Activated T-cell treated with anti-CD3 and anti-CD28 coated beads, Interleukin-2, amount 50 U/mL, for 48 hours (primary cell): ENCODE data around the gene EARS2.
A peak's percentile ranks its signal among the peaks of the same experiment; 100 is the strongest.
"Not testable (repeated sequence)": the region's sequence is repeated elsewhere in the genome, so short reads cannot be mapped to it uniquely, and the experiment has no call there.

ENCODE experiments used
- DNase-seq, 2 experiments: peaks; one replicate each; pipeline ENCODE4 v3.0.0-alpha.2; 2020

The EARS2 gene

DNA sequence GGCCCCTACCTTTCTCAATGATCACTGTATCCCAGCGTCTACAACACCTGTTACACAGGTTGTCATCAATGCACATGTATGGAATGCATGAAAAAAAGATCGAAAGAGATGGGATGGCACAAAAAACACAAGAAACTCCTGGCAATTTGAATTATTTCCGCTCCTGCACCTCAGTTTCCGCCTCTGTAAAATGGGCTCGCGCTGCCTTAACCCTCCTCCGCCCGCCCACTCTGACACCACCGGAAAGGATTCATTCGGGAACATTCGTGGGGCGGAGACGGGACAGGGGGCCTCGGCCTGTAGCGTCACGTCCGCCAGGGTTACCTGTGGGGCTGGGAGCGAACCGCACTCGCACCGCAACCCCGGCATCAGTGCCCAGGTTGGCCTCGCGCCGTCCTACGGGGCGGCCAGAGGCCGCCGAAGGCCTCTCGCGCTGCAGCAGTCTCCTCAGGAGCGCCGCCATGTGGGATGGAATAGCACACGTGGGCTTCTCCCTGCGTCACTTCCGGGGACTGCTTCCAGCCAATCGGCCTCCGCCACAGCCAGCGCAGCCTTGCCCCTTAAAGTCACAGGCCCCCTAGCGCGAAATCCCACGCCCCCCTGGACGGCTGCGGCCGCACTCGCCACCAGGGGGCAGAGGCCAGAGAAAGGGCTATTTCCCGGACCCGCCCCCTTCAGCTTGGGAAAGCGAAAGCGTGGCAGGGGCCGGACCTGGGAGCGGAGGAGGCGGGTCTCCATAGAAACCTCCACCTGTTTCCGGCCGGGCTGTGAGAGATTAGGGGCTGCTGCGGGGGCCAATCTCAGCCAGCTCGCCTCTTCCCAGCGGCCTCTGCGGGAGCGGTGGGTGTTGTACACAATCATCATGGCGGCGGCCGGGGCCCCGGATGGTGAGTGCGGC lies at the start of gene EARS2, which contains the start of gene UBFD1:
Gene EARS2 (minus strand): TSS at position 470 of the 898 bp plus-strand sequence. CDS start 7 bp downstream, at position 463.
Gene UBFD1 (plus strand): TSS at position 847 of the 898 bp plus-strand sequence. CDS start 16 bp downstream, at position 863.
- peak; percentile 100 for DNase-seq

DNA sequence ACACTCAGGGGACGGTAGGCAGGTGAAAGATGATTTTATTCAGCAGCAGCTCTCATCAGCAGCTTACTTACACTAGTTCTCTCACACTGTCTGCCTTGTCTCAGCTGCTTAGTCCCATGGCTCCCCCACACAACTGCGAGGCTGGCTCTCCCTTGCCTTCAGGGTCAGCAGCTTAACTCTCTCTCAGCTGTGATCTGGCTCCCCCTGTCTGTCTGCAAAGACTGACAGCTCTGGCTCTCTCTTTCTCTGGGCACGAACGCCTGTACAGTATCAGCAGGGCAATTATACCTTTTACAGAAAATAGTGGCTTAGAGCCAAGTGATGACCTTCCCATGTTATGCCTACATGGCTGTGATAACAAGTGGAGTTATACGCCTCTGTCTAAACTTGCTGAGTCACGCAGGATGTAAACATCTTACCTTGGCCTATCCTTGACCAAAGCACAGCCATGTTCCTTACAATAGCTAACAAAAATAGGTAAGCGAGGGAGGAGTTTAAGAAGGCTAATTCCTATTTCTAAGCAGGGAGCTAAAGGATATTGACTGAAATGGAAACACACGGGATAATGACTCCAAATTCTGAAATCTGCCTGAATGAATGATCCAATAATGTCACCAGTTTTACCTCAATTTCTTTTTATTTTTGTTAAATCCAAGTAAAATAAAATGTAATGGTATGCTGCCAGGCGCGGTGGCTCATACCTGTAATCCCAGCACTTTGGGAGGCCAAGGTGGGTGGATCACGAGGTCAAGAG lies 40.0 kb upstream of the EARS2 start:
- DNase-seq, result peak; percentile 37 to 39

DNA sequence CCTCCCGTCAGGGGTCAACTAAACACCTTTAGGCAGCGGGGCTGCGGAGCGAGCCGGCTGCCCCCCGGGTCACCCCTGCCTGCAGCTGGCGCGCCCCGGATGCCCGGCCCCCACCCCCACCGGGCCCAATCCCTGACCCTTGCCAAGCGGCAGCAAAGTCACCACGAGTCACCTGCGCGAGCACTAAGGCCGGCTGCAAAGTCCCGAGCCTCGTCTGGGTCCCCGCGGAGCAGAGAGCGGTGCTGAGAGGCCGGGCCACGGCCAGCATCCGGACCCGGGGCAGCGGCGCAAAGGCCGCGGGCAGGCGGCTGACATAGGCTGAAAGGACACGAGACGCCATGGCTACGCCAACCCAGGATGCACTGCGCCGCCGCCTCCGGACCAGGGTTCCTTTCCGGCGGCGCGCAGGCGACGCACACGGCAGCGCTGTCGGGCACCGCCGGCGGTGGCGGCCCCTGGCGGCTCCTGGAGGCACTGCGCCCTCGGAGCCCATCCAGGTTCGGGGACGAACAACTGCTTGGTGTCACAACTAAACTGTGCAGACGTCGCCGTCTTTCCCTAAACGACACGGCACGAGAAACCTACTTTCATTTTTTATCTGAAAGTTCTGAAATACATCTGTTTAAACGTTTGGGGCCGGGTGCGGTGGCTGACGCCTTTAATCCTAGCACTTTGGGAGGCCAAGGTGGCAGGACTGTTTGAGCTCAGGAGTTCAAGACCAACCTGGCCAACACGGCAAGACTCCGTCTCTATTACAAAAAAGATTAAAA lies 39.0 kb upstream of the EARS2 start, which contains the start of gene NDUFAB1:
Gene NDUFAB1 (minus strand): TSS at position 366 of the 770 bp plus-strand sequence. CDS start 26 bp downstream, at position 340.
- DNase-seq, result peak; percentile 94 to 96

DNA sequence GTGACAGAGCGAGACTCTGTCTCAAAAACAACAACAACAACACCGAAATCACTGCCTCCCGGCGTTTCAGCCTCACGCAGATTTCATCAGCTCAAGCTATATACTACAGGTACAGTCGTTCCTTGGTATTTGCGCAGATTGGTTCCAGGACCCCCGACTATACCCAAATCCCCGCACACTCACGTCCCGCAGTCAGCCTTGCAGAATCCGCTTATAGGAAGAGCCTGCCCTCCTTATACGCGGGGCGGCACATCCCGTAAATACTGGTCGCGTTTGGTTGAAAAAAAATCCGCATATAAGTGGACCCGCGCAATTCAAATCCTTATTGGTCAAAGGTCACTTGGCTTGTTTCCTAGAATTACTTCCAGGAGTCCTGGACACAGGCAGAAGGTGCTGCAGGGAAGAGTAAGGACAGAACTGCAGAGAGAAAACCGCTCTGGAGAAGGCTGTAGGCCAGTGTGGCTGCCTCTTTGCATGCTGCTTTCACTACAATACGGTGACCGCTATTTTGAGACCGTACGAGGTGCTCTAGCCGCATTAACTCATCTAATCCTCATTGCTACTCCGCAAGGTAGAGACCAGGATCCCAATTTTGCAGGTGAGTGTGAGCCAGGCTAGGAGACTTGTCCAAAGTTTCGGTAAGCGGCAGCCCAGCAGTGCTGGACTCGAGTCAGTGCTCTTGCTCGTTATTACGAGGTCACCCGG lies 38.2 kb upstream of the EARS2 start:
- DNase-seq, result peak in 1 of 2 experiments; percentile 23

DNA sequence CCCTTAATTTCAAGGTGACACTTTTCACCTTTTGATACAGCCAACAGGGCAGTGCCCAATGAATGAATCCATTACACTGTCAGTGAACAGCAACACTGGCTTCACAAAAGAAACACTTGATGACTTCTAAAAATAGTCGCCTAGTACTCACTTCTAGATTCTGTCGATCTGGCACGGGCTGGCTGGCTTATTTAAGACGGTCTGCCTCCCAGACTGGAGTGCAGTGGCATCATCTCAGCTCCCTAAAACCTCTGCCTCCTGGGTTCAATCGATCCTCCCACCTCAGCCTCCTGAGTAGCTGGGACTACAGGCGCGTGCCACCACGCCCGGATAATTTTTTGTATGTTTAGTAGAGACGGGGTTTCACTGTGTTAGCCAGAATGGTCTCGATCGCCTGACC lies 37.0 kb upstream of the EARS2 start:
- DNase-seq, result no peak

DNA sequence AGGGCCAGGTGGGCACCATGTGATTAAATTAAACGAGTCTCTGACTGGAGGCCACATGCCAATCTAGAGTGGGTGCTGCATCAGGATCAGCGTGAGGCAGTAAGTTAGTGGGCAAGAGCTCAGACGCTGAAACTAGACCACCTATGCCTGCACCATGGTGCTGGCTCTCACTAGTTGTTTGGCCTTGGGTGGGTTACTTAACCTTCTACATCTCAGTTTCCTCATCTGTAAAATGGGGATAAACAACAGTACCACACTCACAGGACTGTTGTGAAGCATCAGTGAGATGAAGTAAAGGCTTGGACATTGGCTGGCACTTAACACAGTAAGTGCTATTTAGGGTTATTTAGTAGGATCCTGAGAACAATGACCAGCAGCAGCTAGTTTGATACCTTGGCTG lies 33.0 kb upstream of the EARS2 start:
- no peak for DNase-seq

DNA sequence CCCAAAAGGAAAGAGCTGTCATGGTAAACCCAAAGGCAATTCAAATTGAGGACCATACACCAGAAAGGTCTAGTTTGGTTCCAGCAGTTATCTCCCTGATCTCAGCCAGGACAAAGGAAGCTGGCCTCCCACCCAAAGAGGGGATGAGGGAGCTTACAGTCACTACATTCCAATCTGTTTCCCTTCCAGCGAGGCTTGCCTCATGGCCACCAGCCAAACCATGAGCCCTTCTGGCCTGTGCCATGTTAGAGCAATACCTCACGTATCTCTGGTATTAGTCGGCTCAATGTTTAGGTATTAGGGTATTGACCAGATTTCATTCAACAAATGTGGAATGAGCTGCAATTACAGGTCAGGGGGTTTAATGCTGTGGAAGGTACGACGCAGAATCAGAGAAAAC lies 30.6 kb upstream of the EARS2 start:
- no peak for DNase-seq

DNA sequence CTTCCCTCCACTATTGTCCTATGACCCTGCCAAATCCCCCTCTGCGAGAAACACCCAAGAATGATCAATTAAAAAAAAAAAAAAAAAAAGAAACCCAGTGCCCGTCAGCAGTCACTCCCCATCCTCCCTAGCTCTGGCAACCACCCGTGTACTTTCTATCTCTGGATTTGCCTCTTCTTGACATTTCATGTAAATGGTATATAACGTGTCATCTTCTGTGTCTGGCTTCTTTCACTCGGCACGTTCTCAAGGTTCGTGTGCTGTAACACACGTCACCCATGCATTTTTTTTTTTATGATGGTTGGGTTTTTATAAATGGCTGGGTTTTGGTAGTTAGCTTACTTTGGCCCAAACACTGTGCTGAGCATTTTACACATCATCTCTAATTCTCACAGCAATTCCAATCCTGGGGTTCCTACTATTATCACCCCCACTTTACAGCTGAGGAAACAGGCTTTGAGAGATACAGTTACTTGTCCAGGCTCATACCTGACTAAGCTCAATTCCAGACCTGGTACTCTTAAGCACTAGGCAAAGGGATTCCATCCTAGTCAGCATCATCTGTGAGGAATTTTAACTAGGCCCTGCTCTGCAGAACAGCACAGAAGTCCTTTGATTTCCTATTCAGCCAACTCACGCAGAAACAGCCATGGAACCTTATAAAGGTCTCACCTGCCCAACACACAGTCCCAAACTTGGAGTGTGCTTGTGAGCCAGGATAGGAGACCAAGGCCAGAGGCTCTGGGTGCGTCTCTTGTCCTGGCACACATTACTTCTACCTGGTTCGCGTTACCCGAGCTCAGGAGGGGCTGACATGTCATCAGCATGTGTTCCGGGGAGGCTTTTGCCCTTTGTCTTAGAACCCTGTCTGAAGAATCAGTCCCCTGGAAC lies 27.3 kb upstream of the EARS2 start:
- DNase-seq, result no peak

DNA sequence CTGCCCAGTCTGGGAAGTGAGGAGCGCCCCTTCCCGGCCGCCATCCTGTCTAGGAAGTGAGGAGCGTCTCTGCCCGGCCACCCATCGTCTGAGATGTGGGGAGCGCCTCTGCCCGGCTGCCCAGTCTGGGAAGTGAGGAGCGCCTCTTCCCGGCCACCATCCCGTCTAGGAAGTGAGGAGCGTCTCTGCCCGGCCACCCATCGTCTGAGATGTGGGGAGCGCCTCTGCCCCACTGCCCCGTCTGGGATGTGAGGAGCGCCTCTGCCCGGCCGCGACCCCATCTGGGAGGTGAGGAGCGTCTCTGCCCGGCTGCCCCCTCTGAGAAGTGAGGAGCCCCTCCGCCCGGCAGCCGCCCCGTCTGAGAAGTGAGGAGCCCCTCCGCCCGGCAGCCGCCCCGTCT lies 26.1 kb upstream of the EARS2 start:
- not testable (repeated sequence) for DNase-seq

DNA sequence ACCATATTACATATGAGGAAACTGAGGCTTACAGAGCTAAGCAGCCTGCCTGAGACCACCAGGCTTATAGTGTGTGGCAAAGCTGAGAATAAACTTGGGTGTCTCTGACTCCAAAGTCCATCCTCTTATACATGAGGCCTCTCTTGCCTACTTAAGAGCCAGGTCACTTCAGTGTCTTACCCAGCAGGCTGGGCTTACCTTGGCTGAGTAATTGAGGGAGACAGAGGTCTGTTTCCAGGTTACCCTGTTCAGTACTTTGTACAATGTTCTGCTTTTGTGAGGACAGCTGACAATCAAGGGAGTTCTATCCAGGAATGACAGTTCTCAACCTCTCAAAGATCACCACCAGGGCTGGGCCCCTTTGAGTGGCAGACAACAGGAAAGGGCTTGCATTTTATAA lies 24.6 kb upstream of the EARS2 start:
- no peak for DNase-seq

DNA sequence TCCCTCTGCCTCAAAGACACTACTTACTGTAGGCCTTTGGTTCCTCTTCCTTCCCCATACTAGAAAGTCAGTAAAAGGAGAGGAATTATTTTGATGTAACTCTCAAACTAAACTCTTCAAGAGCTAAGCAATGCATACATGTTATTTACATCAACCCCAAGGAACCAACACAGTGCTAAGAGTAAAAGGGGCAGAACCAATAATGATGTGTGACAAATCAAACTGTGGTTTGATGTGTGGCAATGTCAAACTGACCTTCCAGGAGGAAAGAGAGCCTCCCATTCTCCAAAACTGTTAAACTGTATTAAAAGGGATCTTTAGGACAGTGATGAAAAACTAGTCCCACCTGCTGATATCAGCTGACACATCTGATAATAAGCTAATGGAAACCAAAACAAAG lies 23.2 kb upstream of the EARS2 start:
- DNase-seq, result no peak

DNA sequence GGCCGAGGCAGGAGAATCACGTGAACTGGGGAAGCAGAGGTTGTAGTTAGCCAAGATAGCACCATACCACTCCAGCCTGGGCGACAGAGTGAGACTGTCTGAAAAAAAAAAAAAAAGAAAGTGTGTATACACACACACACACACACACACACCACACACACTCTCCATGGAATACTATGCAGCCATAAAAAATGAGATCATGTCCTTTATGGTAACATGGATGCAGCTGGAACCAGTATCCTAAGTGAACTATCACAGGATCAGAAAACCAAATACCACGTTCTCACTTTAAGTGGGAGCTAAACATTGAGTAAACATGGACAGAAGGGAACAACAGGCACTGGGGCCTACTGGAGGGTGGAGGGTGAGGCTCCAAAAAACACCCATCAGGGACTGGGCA lies 22.2 kb upstream of the EARS2 start:
- no peak for DNase-seq

DNA sequence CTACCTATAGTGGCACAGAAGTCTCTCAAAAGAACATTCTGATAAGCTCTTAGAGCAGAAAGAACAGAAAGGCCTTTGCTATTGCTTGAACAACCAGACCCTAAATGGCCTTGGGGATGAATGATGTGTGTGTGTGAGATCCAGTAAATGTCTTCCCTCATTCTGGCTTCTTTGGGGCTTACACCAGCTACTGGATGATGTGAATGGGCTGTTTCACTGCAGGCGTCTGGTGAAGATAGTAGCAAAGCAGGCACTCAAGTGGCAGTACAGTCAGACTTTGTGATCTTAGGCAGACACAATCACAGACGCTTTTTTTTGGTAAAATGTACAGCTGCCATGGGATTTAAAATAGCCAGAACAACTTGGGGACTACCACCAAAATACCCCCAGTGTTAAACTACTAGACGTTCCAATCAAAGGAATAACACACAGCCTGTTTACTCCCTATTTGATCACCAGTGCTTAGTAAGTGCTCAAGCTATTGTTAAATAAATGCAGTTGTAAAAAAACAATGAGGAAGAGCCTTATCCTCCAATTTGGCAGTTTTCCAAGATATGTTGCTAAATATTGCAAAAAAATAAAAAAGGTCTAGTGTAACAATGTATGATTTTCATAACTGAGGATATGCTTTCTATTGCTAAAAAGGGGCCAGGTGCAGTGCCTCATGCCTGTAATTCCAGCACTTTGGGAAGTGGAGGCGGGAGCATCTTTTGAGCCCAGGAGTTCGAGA lies 21.1 kb upstream of the EARS2 start:
- no peak for DNase-seq

DNA sequence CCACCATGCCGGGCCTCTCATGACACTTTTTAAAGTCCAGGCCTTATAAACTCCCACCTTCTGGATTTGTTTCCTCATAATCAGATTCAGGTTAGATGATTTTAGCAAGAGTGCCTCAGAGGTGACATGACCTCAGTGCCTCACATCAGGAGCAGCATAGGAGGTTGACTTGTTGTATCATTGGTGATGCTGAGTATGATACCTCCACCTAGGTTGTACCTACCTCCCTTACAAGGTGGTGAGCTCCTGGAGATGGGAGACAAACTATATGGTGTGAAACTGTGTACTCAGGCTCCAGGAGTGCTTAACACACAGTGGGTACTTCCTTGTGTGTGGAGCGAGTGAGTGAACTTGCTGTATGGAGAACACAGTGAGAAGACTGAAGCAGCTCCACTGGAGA lies 20.3 kb upstream of the EARS2 start:
- no peak for DNase-seq

DNA sequence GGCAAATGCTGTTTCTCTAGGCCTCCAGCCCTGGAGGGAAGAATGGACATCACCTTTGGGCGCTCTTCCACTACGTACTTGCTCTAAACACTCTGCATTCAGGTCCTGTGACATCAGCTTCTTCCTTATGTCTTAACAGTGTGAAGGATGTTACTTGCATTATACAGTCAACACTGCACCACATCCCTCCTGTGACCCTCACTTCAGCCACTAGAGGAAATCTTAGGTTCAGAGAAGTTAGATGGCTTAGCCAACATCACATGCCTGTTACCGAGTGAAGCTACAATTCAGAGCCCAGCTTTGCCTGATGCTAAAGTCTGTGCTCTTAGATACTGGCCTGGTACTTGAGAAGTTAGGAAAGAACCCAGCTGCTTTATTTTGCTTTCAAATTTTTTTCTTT lies 18.7 kb upstream of the EARS2 start:
- no peak for DNase-seq

DNA sequence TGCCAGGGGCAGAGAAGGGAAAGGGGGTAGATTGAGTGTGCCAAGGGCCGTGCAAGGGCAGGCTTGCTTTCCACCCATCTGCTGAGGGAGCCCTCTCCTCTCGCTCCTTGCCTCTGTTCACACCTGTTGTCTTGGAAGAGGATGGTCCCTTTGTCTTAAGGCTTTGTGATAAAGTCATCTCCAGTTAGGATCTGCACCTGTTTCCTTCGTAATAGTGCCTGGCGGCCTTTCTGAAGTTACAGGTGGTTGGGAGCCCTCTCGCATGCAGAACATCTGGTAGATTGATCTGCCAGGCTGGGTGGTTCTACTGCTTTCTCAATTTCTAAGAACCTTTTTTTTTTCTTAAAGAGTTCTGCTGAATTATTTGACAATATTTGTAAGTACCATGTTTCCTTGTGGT lies 16.7 kb upstream of the EARS2 start:
- no peak for DNase-seq

DNA sequence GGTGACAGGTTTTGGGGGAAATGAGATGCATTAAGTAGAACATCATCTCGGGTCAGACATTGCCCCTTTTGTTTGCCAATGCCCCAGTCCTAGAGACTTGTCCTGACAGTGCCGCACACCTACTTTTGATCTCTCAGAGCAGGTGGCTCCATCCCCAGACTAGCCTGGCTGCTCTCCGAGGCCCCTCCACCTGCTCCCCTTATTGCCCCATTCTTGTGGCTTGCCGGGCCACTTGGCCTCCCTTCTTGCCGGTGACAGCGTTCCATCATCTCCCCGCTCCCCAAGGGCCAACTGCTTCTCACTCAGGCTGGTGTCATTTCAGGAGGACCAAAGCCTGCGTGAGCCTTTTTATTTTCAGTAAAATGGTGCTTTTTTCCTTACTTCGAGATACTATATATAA lies 15.2 kb upstream of the EARS2 start:
- no peak for DNase-seq

DNA sequence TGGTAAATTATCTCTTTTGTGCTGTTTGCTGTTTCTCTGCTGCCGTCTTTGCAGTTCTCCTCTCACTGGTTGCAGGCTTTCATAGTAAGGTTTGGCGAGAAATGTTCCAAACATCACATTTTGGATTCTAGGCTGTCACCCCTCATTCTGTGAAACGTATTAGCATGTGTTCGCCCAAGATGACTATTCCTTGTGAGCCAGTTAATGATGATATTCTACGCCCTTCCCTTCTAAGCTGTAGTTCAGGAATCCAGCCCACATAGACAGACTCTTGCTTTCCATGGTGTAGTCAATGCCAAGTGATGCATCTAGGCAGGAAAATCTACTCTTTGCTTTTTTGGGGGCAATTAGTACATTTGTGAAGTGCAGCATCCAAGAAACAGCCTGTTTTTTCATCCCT lies 14.7 kb upstream of the EARS2 start:
- DNase-seq, result no peak

DNA sequence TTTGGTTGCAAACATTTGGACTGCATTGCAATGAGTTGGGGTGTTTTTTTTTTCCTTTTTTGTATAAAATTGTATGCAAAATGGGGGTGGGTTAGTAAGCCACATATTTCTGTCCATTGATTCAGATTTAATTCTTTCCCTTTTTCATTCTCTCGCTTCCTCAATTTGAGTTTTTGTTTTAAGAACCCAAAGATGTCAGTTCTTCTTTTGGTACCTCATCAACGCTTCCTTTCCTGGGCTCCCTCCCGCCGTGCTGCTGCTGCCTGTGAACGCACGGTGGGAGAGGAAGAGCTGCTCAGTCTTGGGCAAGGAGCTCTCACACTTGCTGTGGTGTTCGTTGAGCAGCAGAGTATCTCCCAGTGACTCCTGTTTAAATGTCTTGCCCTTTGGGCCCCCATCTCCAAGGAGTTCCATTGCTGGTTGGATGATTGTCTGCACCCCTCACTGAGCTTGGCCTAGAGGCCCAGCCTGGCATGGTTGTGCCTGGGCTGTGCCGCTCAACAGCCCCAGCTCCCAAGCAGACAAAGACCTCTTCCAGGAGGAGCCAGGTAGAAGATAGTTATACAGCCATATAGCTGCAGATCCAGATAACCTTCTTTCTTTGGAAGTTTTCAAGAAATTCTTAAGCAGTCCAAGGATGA lies 14.0 kb upstream of the EARS2 start:
- DNase-seq, result no peak

DNA sequence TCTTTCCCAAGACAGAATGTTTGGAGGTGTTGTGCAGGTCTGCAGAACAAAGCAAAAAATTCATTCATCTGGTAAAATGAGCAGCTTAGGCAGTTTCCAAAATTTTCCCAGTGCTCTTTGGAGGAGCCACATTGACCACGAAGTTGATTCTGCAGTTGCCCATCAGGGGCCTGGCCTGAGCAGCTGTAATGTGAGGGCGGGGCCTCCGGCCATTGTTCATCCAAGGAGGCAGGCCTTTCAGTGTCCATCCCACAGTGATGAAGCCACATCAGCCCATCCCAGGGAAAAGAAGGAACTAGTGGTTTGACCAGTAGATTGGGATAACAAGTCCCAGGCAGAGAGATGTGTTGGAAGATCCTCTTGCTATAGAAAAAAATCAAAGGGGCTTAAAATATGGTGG lies 10.5 kb upstream of the EARS2 start:
- no peak for DNase-seq
